GM13977 (cell line): ENCODE results near the gene RAPGEF2.
"Not testable (repeated sequence)": the region's sequence is repeated elsewhere in the genome, so short reads cannot be mapped to it uniquely, and the experiment has no call there.

ENCODE experiments used
- DNase-seq: peaks from one replicate; pipeline ENCODE4 v3.0.0; 2012; ENCODE audit warnings: low spot score
- CTCF ChIP-seq: IDR thresholded peaks from 2 replicates; pipeline ENCODE4 v1.5.1; 2012; ENCODE audit warnings: mild to moderate bottlenecking, control low read depth; ENCODE audit not compliant: insufficient read depth; ENCODE audit errors: extremely low read depth, missing control alignments
- in situ Hi-C: fragments of 300-500 bp; cut with MboI; formaldehyde crosslinking; loops from one replicate; pipeline ENCODE4 v1.12.0; 2022; ENCODE audit warnings: low sequenced_read_pairs, low pct_unique_long_range_greater_than_20kb, mixed read lengths, inconsistent platforms; ENCODE audit not compliant: unreplicated experiment

Gene RAPGEF2

GRCh38 chr4:159079074-159079473 is 23.8 kb upstream of the RAPGEF2 start:
- DNase-seq, result no peak
- in situ Hi-C loops, result no loop called here
- TF ChIP-seq CTCF, result no peak

- in situ Hi-C loops, result no loop called here
- no peak for TF ChIP-seq CTCF
- DNase-seq, result no peak
These were observed 16.3 kb upstream of the RAPGEF2 start for GRCh38 chr4:159086606-159087005.

- no peak for DNase-seq
- no peak for TF ChIP-seq CTCF
- in situ Hi-C loops, result no loop called here
These were observed 12.6 kb upstream of the RAPGEF2 start for GRCh38 chr4:159090255-159090654.

- in situ Hi-C loops, DNase-seq: not testable (repeated sequence)
These were observed 8.7 kb upstream of the RAPGEF2 start for GRCh38 chr4:159094156-159094555.

- TF ChIP-seq CTCF, result no peak
- DNase-seq, result no peak
- in situ Hi-C loops, result no loop called here
These were observed 6.4 kb upstream of the RAPGEF2 start for GRCh38 chr4:159096434-159096833.

GRCh38 chr4:159097144-159097543 is 5.7 kb upstream of the RAPGEF2 start:
- in situ Hi-C loops, result no loop called here
- no peak for DNase-seq
- no peak for TF ChIP-seq CTCF

GRCh38 chr4:159097785-159098184 is 5.1 kb upstream of the RAPGEF2 start:
- no peak for TF ChIP-seq CTCF
- in situ Hi-C loops, result no loop called here
- no peak for DNase-seq
